ENCODE data around the gene IRF8. TPM values are rescaled to one million over a fixed set of nuclear protein-coding genes. Genes with fewer than 3 reads are reported as not detected.

Gene IRF8
- total RNA-seq, 1 donor from 2014 or later, result not detected

- peaks cover 51% of the 10 kb centered on the region for H3K27me3 Mint-ChIP-seq (ENCODE audit: low read depth)
- no peak overlapping the region for H3K4me3 Mint-ChIP-seq (ENCODE audit: unreplicated experiment)
- no peak for DNase-seq (ENCODE audit: low spot score)
- peaks cover 4% of the 10 kb centered on the region for H3K36me3 Mint-ChIP-seq (ENCODE audit: low read depth)
- H3K9me3 Mint-ChIP-seq (ENCODE audit: low read depth), result peaks cover 2% of the 10 kb centered on the region
- TF ChIP-seq, protein P1, sequence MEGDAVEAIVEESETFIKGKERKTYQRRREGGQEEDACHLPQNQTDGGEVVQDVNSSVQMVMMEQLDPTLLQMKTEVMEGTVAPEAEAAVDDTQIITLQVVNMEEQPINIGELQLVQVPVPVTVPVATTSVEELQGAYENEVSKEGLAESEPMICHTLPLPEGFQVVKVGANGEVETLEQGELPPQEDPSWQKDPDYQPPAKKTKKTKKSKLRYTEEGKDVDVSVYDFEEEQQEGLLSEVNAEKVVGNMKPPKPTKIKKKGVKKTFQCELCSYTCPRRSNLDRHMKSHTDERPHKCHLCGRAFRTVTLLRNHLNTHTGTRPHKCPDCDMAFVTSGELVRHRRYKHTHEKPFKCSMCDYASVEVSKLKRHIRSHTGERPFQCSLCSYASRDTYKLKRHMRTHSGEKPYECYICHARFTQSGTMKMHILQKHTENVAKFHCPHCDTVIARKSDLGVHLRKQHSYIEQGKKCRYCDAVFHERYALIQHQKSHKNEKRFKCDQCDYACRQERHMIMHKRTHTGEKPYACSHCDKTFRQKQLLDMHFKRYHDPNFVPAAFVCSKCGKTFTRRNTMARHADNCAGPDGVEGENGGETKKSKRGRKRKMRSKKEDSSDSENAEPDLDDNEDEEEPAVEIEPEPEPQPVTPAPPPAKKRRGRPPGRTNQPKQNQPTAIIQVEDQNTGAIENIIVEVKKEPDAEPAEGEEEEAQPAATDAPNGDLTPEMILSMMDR (IDR thresholded peaks at IDR 0.05), result no peak
- H3K27ac Mint-ChIP-seq (ENCODE audit: unreplicated experiment), result no peak overlapping the region
- H3K4me1 Mint-ChIP-seq (ENCODE audit: low read depth), result no peaks in the 10 kb centered on the region
These were observed 20.6 kb upstream of the IRF8 start for GRCh38 chr16:85878407-85878806.

- Mint-ChIP-seq H3K4me3 (ENCODE audit: unreplicated experiment) (no peak overlapping the region), H3K36me3 (ENCODE audit: low read depth) (peaks cover 4% of the 10 kb centered on the region), H3K27me3 (ENCODE audit: low read depth) (peaks cover 52% of the 10 kb centered on the region), H3K27ac (ENCODE audit: unreplicated experiment) (no peak overlapping the region), H3K9me3 (ENCODE audit: low read depth) (peaks cover 2% of the 10 kb centered on the region), H3K4me1 (ENCODE audit: low read depth) (no peaks in the 10 kb centered on the region)
- TF ChIP-seq, protein P1 (IDR thresholded peaks at IDR 0.05), result no peak
- DNase-seq (ENCODE audit: low spot score), result no peak
These were observed 20.1 kb upstream of the IRF8 start for GRCh38 chr16:85878875-85879274.

- H3K9me3 Mint-ChIP-seq (ENCODE audit: low read depth), result peaks cover 2% of the 10 kb centered on the region
- H3K4me1 Mint-ChIP-seq (ENCODE audit: low read depth), result no peaks in the 10 kb centered on the region
- H3K27me3 Mint-ChIP-seq (ENCODE audit: low read depth), result peaks cover 52% of the 10 kb centered on the region
- H3K27ac Mint-ChIP-seq (ENCODE audit: unreplicated experiment), result no peak overlapping the region
- no peak for DNase-seq (ENCODE audit: low spot score)
- peaks cover 4% of the 10 kb centered on the region for H3K36me3 Mint-ChIP-seq (ENCODE audit: low read depth)
- TF ChIP-seq, protein P1 (IDR thresholded peaks at IDR 0.05), result no peak
- H3K4me3 Mint-ChIP-seq (ENCODE audit: unreplicated experiment), result no peak overlapping the region
These were observed 19.4 kb upstream of the IRF8 start for GRCh38 chr16:85879549-85879948.

DNA sequence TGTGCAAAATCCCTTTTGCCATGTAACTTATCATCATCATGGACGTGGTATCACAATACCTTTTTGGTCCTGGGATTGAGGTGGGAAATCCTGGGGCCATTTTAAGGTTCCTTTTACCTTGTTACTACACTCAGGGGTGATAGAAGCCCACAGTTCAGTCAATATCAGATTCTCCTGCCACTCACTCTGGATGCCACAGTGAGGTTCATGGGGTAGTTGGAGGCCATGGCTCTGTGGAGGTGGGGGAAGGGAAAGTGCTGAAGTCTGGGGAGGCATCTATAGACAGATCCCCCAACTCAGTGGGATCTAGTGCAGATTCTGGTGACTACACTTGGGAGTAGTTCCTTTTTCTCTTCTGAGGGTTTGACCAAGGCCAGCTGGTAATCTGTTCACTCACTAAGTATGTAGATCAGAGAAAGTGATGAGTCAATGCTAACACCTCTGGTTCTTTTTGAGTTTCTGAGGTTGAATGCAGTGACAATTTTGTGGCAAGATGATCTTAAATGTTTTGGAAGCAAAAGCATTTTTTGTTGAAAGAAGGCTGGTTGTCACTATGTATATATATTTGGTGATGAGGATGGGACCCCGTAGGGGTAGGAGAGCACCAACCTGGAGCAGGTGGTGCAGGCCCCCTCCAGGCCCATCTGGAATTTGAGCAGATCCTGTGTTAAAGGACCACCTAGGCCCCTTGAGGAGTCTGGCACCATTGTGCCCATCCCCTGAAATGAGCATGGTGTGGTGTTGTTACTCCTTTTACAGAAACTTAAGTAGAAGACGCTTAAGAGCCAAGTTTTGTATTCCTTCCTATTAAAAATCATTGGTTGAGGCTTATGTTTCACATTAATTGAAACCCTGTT, 18.8 kb upstream of the IRF8 start:
- TF ChIP-seq, protein P1 (IDR thresholded peaks at IDR 0.05), result no peak
- Mint-ChIP-seq H3K4me3 (ENCODE audit: unreplicated experiment) (no peak overlapping the region), H3K27me3 (ENCODE audit: low read depth) (peaks cover 54% of the 10 kb centered on the region), H3K27ac (ENCODE audit: unreplicated experiment) (no peak overlapping the region), H3K4me1 (ENCODE audit: low read depth) (no peaks in the 10 kb centered on the region), H3K9me3 (ENCODE audit: low read depth) (peaks cover 2% of the 10 kb centered on the region), H3K36me3 (ENCODE audit: low read depth) (peaks cover 4% of the 10 kb centered on the region)
- DNase-seq (ENCODE audit: low spot score), result no peak

- TF ChIP-seq, protein P1 (IDR thresholded peaks at IDR 0.05), result no peak
- Mint-ChIP-seq H3K4me1 (ENCODE audit: low read depth) (no peaks in the 10 kb centered on the region), H3K27me3 (ENCODE audit: low read depth) (peaks cover 53% of the 10 kb centered on the region), H3K4me3 (ENCODE audit: unreplicated experiment) (no peak overlapping the region), H3K36me3 (ENCODE audit: low read depth) (peaks cover 4% of the 10 kb centered on the region), H3K9me3 (ENCODE audit: low read depth) (peaks cover 2% of the 10 kb centered on the region), H3K27ac (ENCODE audit: unreplicated experiment) (no peak overlapping the region)
- no peak for DNase-seq (ENCODE audit: low spot score)
These were observed 18.1 kb upstream of the IRF8 start for GRCh38 chr16:85880861-85881260.

All from chondrocyte (in vitro differentiated cells).